Stimulated activated CD8-positive, alpha-beta memory T cell treated with anti-CD3 and anti-CD28 coated beads, Interleukin-7, amount 100 ng/mL, for 24 hours (primary cell): ENCODE data around the gene CDYL.

ENCODE experiments used
- DNase-seq: peaks from one replicate; pipeline ENCODE4 v3.0.0-alpha.2; 2020; ENCODE audit warnings: low read depth

Gene CDYL

DNA sequence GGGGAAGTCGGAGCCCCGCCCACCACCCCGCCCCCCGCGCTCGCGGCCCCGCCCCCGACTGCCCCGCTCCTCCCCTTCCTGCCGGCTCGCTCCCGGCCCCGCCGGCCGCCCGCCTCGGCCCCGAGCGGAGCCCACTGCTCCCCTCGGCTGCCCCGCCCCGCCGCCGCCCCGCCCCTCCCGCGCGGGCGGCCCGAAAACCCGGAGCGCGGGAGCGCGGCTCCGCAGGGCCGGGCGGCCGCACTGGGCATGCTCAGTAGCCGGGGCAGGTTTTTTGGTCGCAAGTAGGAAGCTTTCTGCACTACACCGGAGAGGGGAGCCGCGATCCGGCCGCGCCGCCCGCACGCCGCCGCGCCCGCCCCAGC is at the start of gene CDYL:
CDYL (plus strand) TSS at position 274 of the 362 bp plus-strand sequence. CDS start 380 bp downstream, outside the sequence.
- peak; percentile 71 for DNase-seq

- no peak for DNase-seq
These were observed 49.6 kb upstream of the CDYL start for GRCh38 chr6:4726645-4727044.

DNA sequence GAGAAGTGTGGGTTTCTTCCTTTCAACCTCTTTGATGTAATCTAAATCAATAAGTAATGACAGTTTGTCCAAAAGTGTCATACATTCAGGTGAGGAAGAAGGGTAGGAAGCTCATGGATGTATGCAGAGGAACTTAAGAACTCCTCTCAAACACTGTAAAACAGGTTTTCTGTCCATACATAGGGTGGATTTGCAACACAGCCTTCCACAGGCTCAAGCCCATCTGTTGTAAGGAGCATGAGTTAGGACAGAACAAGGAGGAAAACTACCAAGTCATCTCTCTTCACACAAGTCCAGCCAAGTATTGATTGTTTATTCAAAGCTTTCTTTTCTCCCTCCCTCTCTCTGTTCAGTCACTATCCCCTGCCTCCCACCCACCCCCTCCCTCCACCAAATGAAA is 49.0 kb upstream of the CDYL start:
- no peak for DNase-seq

DNA sequence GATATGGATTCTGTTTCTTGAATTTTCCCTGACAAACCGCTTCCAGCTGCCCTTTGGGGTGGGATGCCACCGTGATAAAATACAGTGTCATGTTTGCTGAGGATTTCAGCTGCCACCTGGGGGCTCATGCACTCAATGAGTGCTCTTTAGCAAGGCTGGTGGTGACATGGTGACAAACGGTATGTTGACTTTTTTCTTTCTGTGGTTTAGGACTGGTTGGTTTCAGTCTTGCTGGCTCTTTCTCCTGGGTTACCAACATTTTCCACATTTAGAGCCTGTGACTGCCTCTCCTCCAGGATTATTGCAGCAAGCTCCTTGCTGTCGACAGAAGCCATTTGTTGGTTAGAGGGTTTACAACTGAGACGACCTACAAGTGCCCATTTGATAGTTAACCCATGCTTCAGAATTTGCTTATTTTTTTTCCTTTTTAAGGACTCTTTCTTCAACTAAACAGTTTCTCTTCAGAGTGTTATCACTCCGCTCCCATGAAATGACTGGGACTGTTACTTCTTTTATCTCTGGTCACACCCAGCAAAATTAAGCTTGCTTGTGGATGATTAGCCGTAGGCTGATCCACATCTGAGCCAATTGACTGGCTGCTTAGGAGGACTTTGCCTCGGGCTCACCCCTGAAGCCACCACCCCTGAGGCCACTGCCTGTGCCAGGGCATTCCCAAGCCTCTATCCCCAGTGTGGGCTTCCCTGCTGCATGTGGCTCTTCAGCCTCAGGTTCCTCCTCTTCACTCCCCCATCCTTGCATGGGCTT is 48.4 kb upstream of the CDYL start:
- DNase-seq: no peak

DNA sequence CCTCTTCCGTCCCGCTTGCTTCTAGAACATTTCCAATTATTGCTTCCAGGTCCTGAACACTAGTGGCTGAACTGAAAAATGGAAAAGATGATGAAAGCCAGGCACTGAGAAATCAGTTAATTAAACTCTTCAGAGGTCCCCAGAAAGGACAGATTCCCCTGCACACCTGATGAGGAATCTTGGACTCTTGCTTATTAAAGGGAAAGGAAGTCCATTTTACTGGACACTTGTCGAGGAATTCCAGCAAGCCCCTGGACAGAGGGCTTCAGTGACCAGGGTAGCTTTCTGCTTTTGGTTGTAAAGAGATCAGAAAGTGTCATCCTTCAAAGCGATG is 47.8 kb upstream of the CDYL start:
- no peak for DNase-seq

GRCh38 chr6:4728926-4729325 is 47.3 kb upstream of the CDYL start:
- DNase-seq: no peak

GRCh38 chr6:4731996-4732395 is 44.2 kb upstream of the CDYL start:
- no peak for DNase-seq

- no peak for DNase-seq
These were observed 43.4 kb upstream of the CDYL start for GRCh38 chr6:4732691-4733315.

DNA sequence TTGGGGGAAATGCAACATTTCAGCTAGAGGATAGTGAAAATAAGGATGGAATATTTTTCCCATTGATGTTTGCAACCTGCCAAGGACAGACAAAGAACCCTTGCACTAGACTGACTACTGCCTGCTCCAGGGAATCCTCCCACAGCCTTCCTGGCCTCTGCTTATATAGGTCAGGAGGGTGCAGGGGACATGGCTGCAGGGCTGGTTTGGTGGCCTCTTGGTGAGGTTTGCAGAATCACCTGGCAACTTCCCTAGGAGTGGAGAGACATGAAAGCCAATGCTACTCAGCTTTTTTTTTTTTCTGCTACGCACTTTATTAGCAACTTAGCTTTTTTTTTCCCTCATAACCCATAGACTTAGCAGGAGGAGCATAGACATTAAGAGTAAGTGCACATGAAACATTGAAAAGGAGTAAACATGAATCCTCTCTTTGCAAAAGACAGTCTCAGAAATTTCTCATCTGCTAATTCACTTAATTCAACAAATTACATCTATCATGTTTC is 39.8 kb upstream of the CDYL start:
- no peak for DNase-seq

DNA sequence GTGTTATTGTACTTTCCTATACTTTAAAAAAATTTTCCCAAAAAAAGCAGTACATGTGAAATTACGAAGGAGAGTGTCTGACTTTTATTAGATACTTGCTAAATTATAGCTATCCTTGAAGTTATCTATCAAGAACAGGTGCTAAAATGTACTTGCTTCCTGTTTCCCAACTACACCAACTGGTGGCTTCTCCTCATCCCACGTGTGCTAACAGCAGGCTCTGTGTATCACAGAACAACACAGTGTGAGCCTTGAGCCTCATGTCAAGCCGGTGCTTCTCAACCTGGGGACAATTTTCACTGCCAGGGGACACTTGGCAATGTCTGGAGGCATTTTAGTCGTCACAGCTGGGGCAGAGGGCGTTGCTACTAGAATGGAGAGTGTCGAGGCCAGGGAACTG is 36.2 kb upstream of the CDYL start:
- no peak for DNase-seq

DNA sequence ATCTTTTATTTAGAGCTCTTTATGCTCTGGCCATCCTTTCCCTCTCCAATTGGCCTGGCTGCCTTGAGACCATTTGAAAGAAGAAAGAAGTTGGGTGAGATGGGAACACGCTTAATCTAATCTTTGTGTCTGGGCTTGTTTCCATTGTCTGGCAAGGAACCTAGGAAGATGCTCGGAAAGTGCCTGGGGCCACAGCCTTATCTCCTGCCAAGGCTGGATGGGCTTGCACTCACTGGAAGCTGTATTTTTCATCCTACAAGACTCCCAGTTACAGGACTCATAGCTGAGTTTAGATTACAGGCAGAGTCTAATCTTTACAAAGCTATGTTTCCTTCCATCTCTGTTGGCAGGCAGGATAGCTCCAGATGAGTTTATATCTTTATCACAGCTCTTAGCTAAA is 33.1 kb upstream of the CDYL start:
- no peak for DNase-seq

DNA sequence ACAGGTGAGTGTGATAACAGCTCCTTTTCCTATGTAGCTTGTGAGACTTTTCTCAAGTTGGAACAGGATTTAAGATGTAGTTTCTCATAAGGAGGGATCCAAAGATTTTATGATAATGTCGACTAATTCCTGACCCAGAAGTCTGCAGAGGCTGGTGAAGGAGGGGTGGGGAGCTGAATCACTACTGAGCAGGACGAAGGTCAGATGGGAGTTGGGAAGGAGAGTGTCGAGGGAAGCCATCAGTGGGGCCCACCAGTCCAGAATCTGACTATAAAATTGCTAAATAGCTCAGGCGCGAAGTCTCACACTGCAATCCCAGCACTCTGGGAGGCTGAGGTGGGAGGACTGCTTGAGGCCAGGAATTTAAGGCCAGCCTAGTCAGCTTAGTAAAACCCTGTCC is 32.3 kb upstream of the CDYL start:
- DNase-seq: no peak

- no peak for DNase-seq
These were observed 28.6 kb upstream of the CDYL start for GRCh38 chr6:4747588-4747987.

DNA sequence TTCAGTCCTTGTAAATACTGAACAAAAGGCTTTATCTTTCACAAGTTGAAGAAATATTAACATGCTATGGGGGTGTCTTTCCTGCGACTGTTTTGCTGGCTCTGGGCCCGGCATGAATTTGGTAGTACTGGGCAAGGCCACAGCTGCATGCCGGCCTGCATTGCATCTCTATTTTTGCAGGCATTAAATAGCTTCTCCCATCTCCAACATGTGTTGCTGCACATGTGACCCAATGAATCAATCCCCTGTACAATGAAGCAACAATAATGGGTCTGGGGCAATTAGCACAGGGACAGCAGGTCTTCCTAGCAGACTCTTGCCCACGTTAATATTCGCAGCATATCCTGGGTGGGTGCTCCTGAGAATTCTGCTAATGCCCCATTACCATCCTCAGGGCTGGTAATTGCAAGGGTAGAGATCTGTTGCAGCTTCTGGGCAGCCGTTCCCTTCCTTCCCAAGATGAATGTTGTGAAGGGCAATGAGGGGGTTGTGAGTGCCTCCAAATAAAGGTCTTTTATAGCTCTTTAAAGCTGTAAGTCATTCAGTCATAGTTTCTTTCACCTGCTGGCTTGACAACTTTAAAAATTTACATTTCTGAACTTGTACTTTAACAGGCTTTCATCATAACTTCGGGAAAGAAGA is 24.3 kb upstream of the CDYL start:
- no peak for DNase-seq

GRCh38 chr6:4756247-4756646 is 20.0 kb upstream of the CDYL start:
- no peak for DNase-seq

GRCh38 chr6:4759997-4760396 is 16.2 kb upstream of the CDYL start:
- no peak for DNase-seq

DNA sequence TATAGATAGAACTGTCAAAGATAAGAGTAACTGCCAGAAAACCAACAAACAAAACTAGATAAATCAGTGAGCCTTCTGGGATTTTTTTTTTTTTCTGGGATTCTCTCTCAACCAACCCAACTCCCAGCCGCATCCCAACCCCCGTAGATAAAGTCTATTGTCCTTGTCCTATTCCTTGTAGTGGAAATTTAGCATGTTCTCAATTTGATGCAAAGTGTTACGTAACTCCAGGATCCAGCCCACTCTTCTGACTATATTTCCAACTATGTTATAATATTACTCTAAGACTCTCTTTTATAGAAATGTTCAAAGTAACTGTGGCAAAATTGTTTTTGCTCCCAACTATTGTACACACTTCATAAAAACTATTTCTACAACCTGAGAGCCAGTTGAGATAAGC is 15.4 kb upstream of the CDYL start:
- DNase-seq: no peak

DNA sequence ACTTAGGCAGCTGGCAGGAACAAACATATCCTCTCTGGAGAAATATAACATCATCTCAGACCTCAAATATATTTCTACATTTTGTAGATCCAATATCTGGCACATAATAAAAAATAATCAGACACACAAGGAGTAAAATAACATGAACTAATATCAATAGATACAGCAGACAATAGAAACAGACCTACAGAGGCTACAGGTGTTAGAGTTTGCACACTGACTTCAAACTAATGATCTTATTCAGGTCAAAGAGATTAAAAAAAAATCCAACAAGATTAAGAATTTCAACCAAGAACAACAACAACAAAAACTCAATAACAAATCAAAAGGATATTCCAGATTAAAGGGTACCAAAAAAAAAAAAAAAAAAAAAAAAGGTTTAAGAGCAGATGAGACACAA is 13.9 kb upstream of the CDYL start:
- no peak for DNase-seq

DNA sequence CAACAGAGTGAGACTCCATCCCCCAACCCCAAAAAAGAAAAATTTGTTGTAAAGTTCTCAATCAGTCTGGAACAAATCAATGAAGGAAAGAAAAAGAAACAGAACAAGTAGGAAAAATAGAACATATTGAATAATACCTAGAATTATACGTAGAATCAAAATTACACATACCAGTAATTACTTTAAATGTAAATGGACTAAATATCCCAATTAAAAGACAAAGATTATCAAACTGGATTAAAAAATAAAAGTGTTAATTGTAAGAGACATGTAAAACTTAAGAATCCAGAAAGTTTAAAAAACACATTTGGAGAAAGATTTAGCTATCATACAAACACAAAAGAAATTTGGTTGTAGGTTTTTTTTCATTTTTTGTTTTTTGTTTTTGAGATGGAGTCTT is 12.3 kb upstream of the CDYL start:
- no peak for DNase-seq

DNA sequence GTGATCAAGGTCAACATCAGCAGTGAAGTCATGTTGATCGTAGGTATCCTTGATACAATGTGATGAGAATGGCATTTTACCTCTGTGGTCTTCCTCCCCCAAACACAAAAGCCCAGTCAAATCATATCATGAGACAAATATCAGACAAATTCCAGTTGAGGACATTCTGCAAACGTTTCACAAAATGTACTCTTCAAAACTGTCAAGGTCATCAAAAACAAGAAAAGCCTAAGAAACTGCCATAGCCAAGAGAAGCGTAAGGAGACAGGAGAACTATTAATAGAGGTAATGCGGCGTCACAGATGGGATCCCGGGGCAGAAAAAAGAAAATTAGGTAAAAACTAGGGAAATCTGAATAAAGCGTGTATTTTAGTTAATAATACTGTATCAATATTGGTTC is 7.4 kb upstream of the CDYL start:
- DNase-seq: no peak

DNA sequence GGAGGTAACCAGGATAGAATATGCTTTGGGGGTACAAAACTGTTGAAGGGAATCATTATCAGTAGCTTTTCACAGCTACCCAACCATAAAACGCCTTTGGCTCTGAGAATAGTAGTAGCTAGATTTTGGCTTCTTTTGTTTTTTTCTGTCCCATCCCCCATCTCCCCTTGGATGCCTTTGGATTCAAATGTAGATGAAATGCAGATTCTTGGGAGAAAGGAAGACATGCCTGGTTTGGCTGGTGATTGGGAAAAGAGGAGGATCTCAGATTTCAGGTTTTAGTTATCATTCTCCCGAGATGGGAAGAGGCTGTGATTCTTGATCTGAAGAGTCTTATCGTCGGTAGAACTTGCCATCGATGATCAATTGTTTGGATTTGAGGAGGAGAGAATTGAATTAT is 3.5 kb upstream of the CDYL start:
- DNase-seq: no peak

DNA sequence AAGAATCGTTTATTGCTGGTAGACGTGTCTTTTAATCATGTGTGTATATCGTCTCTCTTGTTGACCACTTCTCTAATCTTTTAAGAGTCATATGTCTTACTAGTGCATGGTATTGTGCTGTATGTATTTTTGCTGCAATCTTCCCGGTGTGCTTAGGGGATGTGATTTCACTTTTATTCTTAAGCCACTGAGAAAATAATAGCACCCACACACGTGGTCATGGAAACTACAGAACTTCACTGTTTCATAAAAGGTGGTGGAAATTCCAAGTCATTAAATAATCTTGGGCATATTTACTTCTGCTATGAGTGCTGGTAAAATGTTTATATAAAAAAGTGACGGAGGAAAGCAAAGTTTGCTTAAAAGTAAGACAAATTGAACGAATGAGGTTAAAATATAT is 3.0 kb upstream of the CDYL start:
- no peak for DNase-seq

DNA sequence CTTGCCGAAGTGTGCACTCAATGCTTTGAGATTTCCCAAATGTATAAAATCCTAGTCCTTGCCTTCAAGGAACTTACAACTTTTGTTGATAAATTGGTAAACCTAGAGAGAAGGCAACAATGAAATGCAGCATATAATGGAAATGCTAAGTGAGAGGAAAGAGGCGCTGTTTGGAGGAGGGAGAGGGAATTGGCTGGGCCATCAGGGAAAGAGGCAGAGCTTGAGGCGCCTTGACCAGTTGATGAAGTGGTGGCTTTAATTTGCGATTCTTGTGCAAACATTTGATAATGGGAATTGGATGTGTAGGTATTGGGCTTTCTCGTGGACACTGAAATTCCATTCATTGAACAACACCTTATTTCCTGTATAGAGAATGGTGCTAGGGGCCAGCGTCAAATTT is 1.9 kb upstream of the CDYL start:
- no peak for DNase-seq
